ENCODE results near the gene PODNL1.

- TF ChIP-seq EZH2 (IDR thresholded peaks at IDR 0.05; ENCODE audit: insufficient read depth, poor library complexity, severe bottlenecking) (no peak), EZH2phosphoT487 (IDR thresholded peaks at IDR 0.05; ENCODE audit: insufficient read depth, low read depth) (no peak)
Measured at GRCh38 chr19:13956365-13956744, 18.1 kb upstream of the PODNL1 start.

Data from GM23248 (cell line).